K562 (cell line): ENCODE measurements around the gene FARP2.

Source experiments
- CTCF ChIP-seq, 3 experiments: IDR thresholded peaks in 2 of 3; conservative IDR thresholded peaks in 1 of 3; 2 replicates each; pipeline ENCODE4 v1.5.1; 2011 to 2012; ENCODE audit warnings: low read length in 3 of 3, mild to moderate bottlenecking in 3 of 3, control low read depth in 2 of 3, improper control_type of control experiment in 1 of 3, inconsistent platforms in 1 of 3, low read depth in 1 of 3, mixed read lengths in 1 of 3, moderate library complexity in 1 of 3; ENCODE audit not compliant: insufficient read depth in 2 of 3
- HOMEZ ChIP-seq: fragments of 250-450 bp; sonication (Bioruptor Pico); IDR thresholded peaks from 2 replicates; pipeline ENCODE4 v1.4.0; 2020; ENCODE audit warnings: mild to moderate bottlenecking, moderate library complexity
- NCOA2 ChIP-seq, 2 experiments: fragments of 450-650 bp; IDR thresholded peaks; 2 replicates each; pipeline ENCODE4 v1.6.1; 2018; ENCODE audit warnings: mild to moderate bottlenecking in 2 of 2, moderate library complexity in 1 of 2; ENCODE audit not compliant: partially characterized antibody in 2 of 2
- ZBTB7A ChIP-seq: IDR thresholded peaks from 2 replicates; pipeline ENCODE4 v1.6.1; 2011; ENCODE audit warnings: low read depth, mild to moderate bottlenecking, low read length, moderate library complexity, borderline replicate concordance; ENCODE audit not compliant: control insufficient read depth

- TF ChIP-seq NCOA2 (IDR thresholded peaks at IDR 0.05; ENCODE audit: partially characterized antibody in 2 of 2) (no peak), CTCF (IDR thresholded peaks at IDR 0.05 in 2 of 3, conservative IDR thresholded peaks at IDR 0.05 in 1 of 3; ENCODE audit: insufficient read depth in 2 of 3, low read depth in 1 of 3, low read length in 3 of 3) (no peak), ZBTB7A (no peak), HOMEZ (CRISPR knock-in tag) (no peak)
These were observed 105.9 kb downstream of the FARP2 start for GRCh38 chr2:241461693-241462677.
